HepG2 (cell line): Measurements from ENCODE around the gene TBC1D24. TPM values are rescaled to one million over a fixed set of nuclear protein-coding genes. Genes with fewer than 3 reads are reported as not detected.
A peak's percentile ranks its signal among the peaks of the same experiment; 100 is the strongest.

Experiments
- ASH2L ChIP-seq: fragments of 300-600, 200-600 bp; sonication (generic); IDR thresholded peaks from 2 replicates; pipeline ENCODE4 v1.7.0; 2017; ENCODE audit warnings: low read depth, mild to moderate bottlenecking, moderate library complexity, mixed read lengths, low read length; ENCODE audit not compliant: insufficient read length
- EEA1 ChIP-seq: sonication (generic); formaldehyde crosslinking; IDR thresholded peaks from 2 replicates; pipeline ENCODE4 v1.5.1; 2020; ENCODE audit warnings: mild to moderate bottlenecking, missing genetic modification reagents, borderline replicate concordance
- ERF ChIP-seq: IDR thresholded peaks from 2 replicates; pipeline ENCODE4 v1.6.1; 2018; ENCODE audit warnings: missing biosample characterization, missing genetic modification reagents
- FOXO4 ChIP-seq: sonication (generic); formaldehyde crosslinking; conservative IDR thresholded peaks from 2 replicates; pipeline ENCODE4 v1.8.1; 2023; ENCODE audit warnings: missing genetic modification reagents
- HMGXB4 ChIP-seq, 2 experiments: sonication (generic) in 1 of 2; formaldehyde crosslinking in 1 of 2; IDR thresholded peaks; 2 replicates each; pipeline versions ENCODE4 v1.4.0 to v1.6.1; 2018 to 2020; ENCODE audit warnings: missing genetic modification reagents in 2 of 2, borderline replicate concordance in 1 of 2, low read depth in 1 of 2, mild to moderate bottlenecking in 1 of 2, missing biosample characterization in 1 of 2
- JUN ChIP-seq: sonication (generic); formaldehyde crosslinking; IDR thresholded peaks from 2 replicates; pipeline ENCODE4 v1.4.0; 2020; ENCODE audit warnings: mild to moderate bottlenecking, missing genetic modification reagents
- KDM5A ChIP-seq: fragments of 200-600 bp; sonication (generic); IDR thresholded peaks from 2 replicates; pipeline ENCODE4 v1.7.0; 2018; ENCODE audit warnings: antibody characterized with exemption, mild to moderate bottlenecking, low read length, borderline replicate concordance
- KLF15 ChIP-seq: sonication (generic); formaldehyde crosslinking; IDR thresholded peaks from 2 replicates; pipeline ENCODE4 v1.8.1; 2023; ENCODE audit warnings: borderline replicate concordance, mild to moderate bottlenecking, inconsistent platforms, missing genetic modification reagents, mixed read lengths
- NAIF1 ChIP-seq: sonication (generic); formaldehyde crosslinking; IDR thresholded peaks from 2 replicates; pipeline ENCODE4 v1.5.0; 2020; ENCODE audit warnings: mild to moderate bottlenecking, missing genetic modification reagents, borderline replicate concordance
- NFKB2 ChIP-seq: sonication (generic); formaldehyde crosslinking; IDR thresholded peaks from 2 replicates; pipeline ENCODE4 v1.4.0; 2020; ENCODE audit warnings: missing genetic modification reagents, borderline replicate concordance
- NFRKB ChIP-seq: fragments of 450-650 bp; IDR thresholded peaks from 2 replicates; pipeline ENCODE4 v1.6.1; 2017
- PHF8 ChIP-seq: sonication (generic); formaldehyde crosslinking; IDR thresholded peaks from 2 replicates; pipeline ENCODE4 v1.5.0; 2020; ENCODE audit warnings: missing genetic modification reagents
- RARG ChIP-seq: sonication (generic); formaldehyde crosslinking; IDR thresholded peaks from 2 replicates; pipeline ENCODE4 v1.4.0; 2020; ENCODE audit warnings: low read depth, mild to moderate bottlenecking, missing genetic modification reagents
- RFXAP ChIP-seq: sonication (generic); formaldehyde crosslinking; IDR thresholded peaks from 2 replicates; pipeline ENCODE4 v1.4.0; 2020; ENCODE audit warnings: missing genetic modification reagents, borderline replicate concordance
- TBX2 ChIP-seq: sonication (generic); formaldehyde crosslinking; IDR thresholded peaks from 2 replicates; pipeline ENCODE4 v1.5.0; 2020; ENCODE audit warnings: missing genetic modification reagents, mild to moderate bottlenecking, borderline replicate concordance
- THAP11 ChIP-seq: IDR thresholded peaks from 2 replicates; pipeline ENCODE4 v1.6.1; 2016; ENCODE audit warnings: missing biosample characterization, missing genetic modification reagents
- ZNF484 ChIP-seq: sonication (generic); formaldehyde crosslinking; IDR thresholded peaks from 2 replicates; pipeline ENCODE4 v1.5.1; 2020; ENCODE audit warnings: mild to moderate bottlenecking, low read depth, missing genetic modification reagents, borderline replicate concordance
- ZNF710 ChIP-seq: sonication (generic); formaldehyde crosslinking; IDR thresholded peaks from 2 replicates; pipeline ENCODE4 v1.5.0; 2020; ENCODE audit warnings: mild to moderate bottlenecking, missing genetic modification reagents, borderline replicate concordance
- polyA plus RNA-seq, 8 experiments: library from polyadenylated mRNA; depleted of rRNA in 3 of 8; stranded (reverse) in 7 of 8; unstranded in 1 of 8; fragments of >200 nt; fragmentation: Illumina TruSeq in 4 of 8; extraction: Trizol in 4 of 8; gene quantifications; 2 replicates each; pipeline versions ENCODE4 v1.2.1 to v1.2.3, GENCODE V29; 2011 to 2016; ENCODE audit warnings: low read depth in 4 of 8, missing spikeins in 1 of 8, mixed read lengths in 1 of 8; ENCODE audit not compliant: insufficient read depth in 1 of 8
- total RNA-seq, 5 experiments: library from RNA; depleted of rRNA; stranded (reverse); fragments of >200 nt; fragmentation: Illumina TruSeq; extraction: Trizol; gene quantifications; 2 replicates each; pipeline ENCODE4 v1.2.3, GENCODE V29; 2016; ENCODE audit warnings: low read depth in 1 of 5
- TF ChIP-seq, protein P1 (sequence below): sonication (generic); formaldehyde crosslinking; IDR thresholded peaks from 2 replicates; pipeline ENCODE4 v1.5.1; 2020; ENCODE audit warnings: missing genetic modification reagents, mild to moderate bottlenecking, borderline replicate concordance
- TF ChIP-seq, protein P2 (sequence below): sonication (generic); formaldehyde crosslinking; IDR thresholded peaks from 2 replicates; pipeline ENCODE4 v1.4.0; 2020; ENCODE audit warnings: missing genetic modification reagents

TBC1D24 gene
- total and polyA plus RNA-seq, 2 of the 13 experiments (the other 11 are each of a cell fraction or from before 2014, with no cell fraction given): 7.7 to 13.7 TPM

DNA sequence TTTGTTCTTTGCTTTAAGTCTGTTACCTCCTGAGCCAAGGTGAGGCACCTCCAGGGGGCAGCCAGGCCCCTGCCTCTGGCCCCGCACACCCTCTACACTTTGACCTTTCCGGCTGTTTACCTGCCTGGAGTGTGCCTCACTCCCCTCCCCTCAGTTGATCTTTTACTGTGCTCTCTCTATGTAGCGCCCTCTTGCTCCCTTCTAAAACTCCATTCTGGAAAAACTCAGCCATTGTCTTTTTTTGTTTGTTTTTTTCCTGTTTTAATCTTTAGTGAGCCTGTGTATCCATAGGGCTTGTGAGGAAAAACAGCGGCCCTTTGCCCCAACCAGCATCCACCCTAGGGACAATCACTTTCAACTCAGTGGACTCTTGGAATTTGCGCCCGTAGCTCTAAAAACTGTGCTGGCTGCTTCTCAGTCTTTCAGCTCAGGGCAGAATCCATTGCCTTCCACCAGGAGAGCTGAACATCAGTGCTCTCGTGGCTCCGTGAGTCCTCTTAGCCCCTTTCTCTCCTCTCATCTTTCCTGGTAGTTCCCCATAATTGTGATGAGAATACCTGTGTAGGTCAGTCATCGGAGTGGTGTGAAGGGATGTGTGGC lies 49.5 kb downstream of the TBC1D24 start (continued):
- TF ChIP-seq, protein P1, sequence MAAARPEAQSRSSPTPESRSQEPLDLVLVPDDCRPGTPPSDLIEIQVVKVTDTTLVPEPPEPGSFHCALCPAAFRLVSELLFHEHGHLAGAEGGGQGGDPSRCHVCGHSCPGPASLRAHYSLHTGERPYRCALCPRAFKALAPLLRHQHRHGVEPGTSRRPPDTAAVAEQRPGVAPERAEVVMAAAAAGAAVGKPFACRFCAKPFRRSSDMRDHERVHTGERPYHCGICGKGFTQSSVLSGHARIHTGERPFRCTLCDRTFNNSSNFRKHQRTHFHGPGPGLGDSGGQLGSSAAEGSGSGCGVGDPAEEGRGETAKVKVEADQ: no peak
- peak; percentile 65 to 85; a peak in 2 of 4 replicates for TF ChIP-seq HMGXB4 (CRISPR knock-in tag; IDR thresholded peaks at IDR 0.05; ENCODE audit: borderline replicate concordance in 1 of 2, low read depth in 1 of 2)
- TF ChIP-seq ASH2L: peak; percentile 86
- peak; percentile 73; the same call in 1 of the 2 replicates for TF ChIP-seq JUN
- TF ChIP-seq THAP11 (CRISPR knock-in tag): peak; percentile 77
- TF ChIP-seq ZNF484 (CRISPR knock-in tag): no peak
- TF ChIP-seq RARG (CRISPR knock-in tag): 0 out of 2 replicates have a peak, but pooled peaks have one; percentile 35
- peak; percentile 27; the same call in 1 of the 2 replicates for TF ChIP-seq PHF8 (CRISPR knock-in tag)
- TF ChIP-seq NFKB2 (CRISPR knock-in tag): no peak
- TF ChIP-seq RFXAP: peak; percentile 41; the same call in 1 of the 2 replicates
- TF ChIP-seq ZNF710 (CRISPR knock-in tag): peak; percentile 89; the same call in 1 of the 2 replicates
- no peak for TF ChIP-seq KLF15 (CRISPR knock-in tag)
- TF ChIP-seq FOXO4 (CRISPR knock-in tag): 0 out of 2 replicates have a peak, but pooled peaks have one; percentile 58
- TF ChIP-seq KDM5A: no peak
- TF ChIP-seq TBX2 (CRISPR knock-in tag): no peak; the same call in none of the 2 replicates
- 0 out of 2 replicates have a peak, but pooled peaks have one; percentile 16 for TF ChIP-seq ERF (CRISPR knock-in tag)
- no peak for TF ChIP-seq NAIF1
- TF ChIP-seq, protein P2, sequence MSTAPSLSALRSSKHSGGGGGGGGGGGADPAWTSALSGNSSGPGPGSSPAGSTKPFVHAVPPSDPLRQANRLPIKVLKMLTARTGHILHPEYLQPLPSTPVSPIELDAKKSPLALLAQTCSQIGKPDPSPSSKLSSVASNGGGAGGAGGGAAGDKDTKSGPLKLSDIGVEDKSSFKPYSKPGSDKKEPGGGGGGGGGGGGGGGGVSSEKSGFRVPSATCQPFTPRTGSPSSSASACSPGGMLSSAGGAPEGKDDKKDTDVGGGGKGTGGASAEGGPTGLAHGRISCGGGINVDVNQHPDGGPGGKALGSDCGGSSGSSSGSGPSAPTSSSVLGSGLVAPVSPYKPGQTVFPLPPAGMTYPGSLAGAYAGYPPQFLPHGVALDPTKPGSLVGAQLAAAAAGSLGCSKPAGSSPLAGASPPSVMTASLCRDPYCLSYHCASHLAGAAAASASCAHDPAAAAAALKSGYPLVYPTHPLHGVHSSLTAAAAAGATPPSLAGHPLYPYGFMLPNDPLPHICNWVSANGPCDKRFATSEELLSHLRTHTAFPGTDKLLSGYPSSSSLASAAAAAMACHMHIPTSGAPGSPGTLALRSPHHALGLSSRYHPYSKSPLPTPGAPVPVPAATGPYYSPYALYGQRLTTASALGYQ (CRISPR knock-in tag): peak; percentile 81
- TF ChIP-seq EEA1: no peak
- TF ChIP-seq NFRKB: no peak; the same call in 1 of the 2 replicates
